Left ventricle myocardium inferior (tissue), 1 donor: ENCODE data around the gene VMO1. TPM values are rescaled to one million over a fixed set of nuclear protein-coding genes. Genes with fewer than 3 reads are reported as not detected.

Source experiments
- DNase-seq: peaks from one replicate; pipeline ENCODE4 v3.0.0-alpha.2; 2020
- H3K27ac ChIP-seq: fragments of 200-600 bp; replicated peaks from 2 replicates; pipeline ENCODE4 v1.8.0; 2021
- H3K27me3 ChIP-seq: fragments of 200-600 bp; 2 replicates; pipeline ENCODE4 v1.8.0; 2021; ENCODE audit warnings: low read depth
- H3K36me3 ChIP-seq: fragments of 200-600 bp; 2 replicates; pipeline ENCODE4 v1.8.0; 2021
- H3K4me1 ChIP-seq: fragments of 200-600 bp; 2 replicates; pipeline ENCODE4 v1.8.0; 2021
- H3K4me3 ChIP-seq: fragments of 200-600 bp; 2 replicates; pipeline ENCODE4 v1.8.0; 2021; ENCODE audit warnings: mild to moderate bottlenecking, moderate library complexity
- H3K9me3 ChIP-seq: fragments of 200-600 bp; replicated peaks from 2 replicates; pipeline ENCODE4 v1.8.0; 2021
- CTCF ChIP-seq: fragments of 200-600 bp; IDR thresholded peaks from 2 replicates; pipeline ENCODE4 v1.8.0; 2021; ENCODE audit warnings: antibody characterized with exemption, mild to moderate bottlenecking, borderline replicate concordance
- intact Hi-C: fragments of 100-400 bp; cut with micrococcal nuclease; formaldehyde crosslinking; loops from one replicate; pipeline ENCODE4 v1.11.0; 2022
- total RNA-seq: library from RNA; stranded (reverse); fragmentation: NEBNext Ultra II Directional; extraction: Animal tissue kit (Norgen Biotek cat#: 25700); gene quantifications from one replicate; pipeline ENCODE4 v1.2.1, GENCODE V29; 2021
- donor health status: DM: no; HTN: yes; CAD: no; lungs with severe emphysema.

VMO1 gene
- total RNA-seq, 1 donor from 2014 or later: 0.63 TPM

GRCh38 chr17:4741544-4741943 lies 44.6 kb downstream of the VMO1 start:
- H3K4me3 ChIP-seq: no peak overlapping the region
- H3K9me3 ChIP-seq: no peaks in the 10 kb centered on the region
- H3K27ac ChIP-seq: no peak overlapping the region
- TF ChIP-seq CTCF: no peak
- H3K36me3 ChIP-seq: no peaks in the 10 kb centered on the region
- no peak for DNase-seq
- peaks cover 28% of the 10 kb centered on the region for H3K4me1 ChIP-seq
- intact Hi-C loops: no loop called here
- H3K27me3 ChIP-seq: peaks cover 57% of the 10 kb centered on the region

GRCh38 chr17:4740584-4740983 lies 45.6 kb downstream of the VMO1 start:
- Histone ChIP-seq H3K27me3 (peaks cover 48% of the 10 kb centered on the region), H3K36me3 (no peaks in the 10 kb centered on the region), H3K9me3 (no peaks in the 10 kb centered on the region), H3K4me3 (no peak overlapping the region), H3K27ac (no peak overlapping the region), H3K4me1 (peaks cover 28% of the 10 kb centered on the region)
- no peak for DNase-seq
- no peak for TF ChIP-seq CTCF
- intact Hi-C loops: no loop called here

GRCh38 chr17:4740025-4740351 lies 46.2 kb downstream of the VMO1 start:
- Histone ChIP-seq H3K4me1 (peaks cover 22% of the 10 kb centered on the region), H3K4me3 (peak overlapping the region; percentile 83), H3K9me3 (no peaks in the 10 kb centered on the region), H3K27ac (peak overlapping the region; percentile 36), H3K27me3 (peaks cover 42% of the 10 kb centered on the region), H3K36me3 (no peaks in the 10 kb centered on the region)
- TF ChIP-seq CTCF: no peak
- no peak for DNase-seq
- intact Hi-C loops: no loop called here

GRCh38 chr17:4739122-4740024 lies 46.8 kb downstream of the VMO1 start, which contains the start of the genes CXCL16 and ZMYND15:
Gene CXCL16, minus strand, starts transcription at chr17:4739928. Its CDS starts 589 bp downstream, at chr17:4739339.
Gene ZMYND15, plus strand, starts transcription at chr17:4739833. Its CDS starts 716 bp downstream, at chr17:4740549.
- peak within 1 kb of the TSS; percentile 36 for H3K27ac ChIP-seq
- peak; percentile 52 for DNase-seq
- intact Hi-C loops: no loop called here
- peaks cover 18% of the 10 kb centered on the region for H3K4me1 ChIP-seq
- H3K4me3 ChIP-seq: peak within 1 kb of the TSS; percentile 83
- H3K9me3 ChIP-seq: no peaks in the 10 kb centered on the region
- TF ChIP-seq CTCF: no peak
- no peaks in the 10 kb centered on the region for H3K36me3 ChIP-seq
- peaks cover 35% of the 10 kb centered on the region for H3K27me3 ChIP-seq

- H3K27me3 ChIP-seq: peaks cover 26% of the 10 kb centered on the region
- no peaks in the 10 kb centered on the region for H3K9me3 ChIP-seq
- TF ChIP-seq CTCF: no peak
- H3K27ac ChIP-seq: peak overlapping the region; percentile 36
- H3K4me3 ChIP-seq: peak overlapping the region; percentile 83
- no peak for DNase-seq
- intact Hi-C loops: no loop called here
- no peaks in the 10 kb centered on the region for H3K36me3 ChIP-seq
- H3K4me1 ChIP-seq: peaks cover 18% of the 10 kb centered on the region
These were observed 47.7 kb downstream of the VMO1 start for GRCh38 chr17:4738136-4739121.
